Caco-2 (cell line): Measurements from ENCODE around the gene NUDCD3. TPM values are rescaled to one million over a fixed set of nuclear protein-coding genes. Genes with fewer than 3 reads are reported as not detected.

ENCODE experiments used
- BruUV-seq: library from RNA; stranded (reverse); fragments of 400-500 nt; replicated peaks from 2 replicates; lab custom pipeline; 2021; lab: Mats Ljungman, UMichigan
- CTCF ChIA-PET: fragments of 300-600 bp; sonication (Branson Sonifier 250); formaldehyde crosslinking; loops from one replicate; lab custom pipeline; 2022; ENCODE audit warnings: antibody characterized with exemption; lab: Charles Lee
- POLR2A ChIA-PET: fragments of 300-600 bp; sonication (Branson Sonifier 250); formaldehyde crosslinking; loops from one replicate; lab custom pipeline; 2022; ENCODE audit warnings: antibody characterized with exemption; lab: Charles Lee
- DNase-seq, 2 experiments: peaks; one replicate each; pipeline versions ENCODE4 v3.0.0 to v3.0.0-alpha.2; 2020 to 2022
- H3K27me3 ChIP-seq: replicated peaks from 2 replicates; pipeline ENCODE4 v1.6.0; 2011; ENCODE audit warnings: low read length; ENCODE audit not compliant: control insufficient read depth, insufficient read depth
- H3K36me3 ChIP-seq: 2 replicates; pipeline ENCODE4 v1.5.1; 2011; ENCODE audit warnings: low read length; ENCODE audit not compliant: control insufficient read depth, insufficient read depth
- H3K4me1 ChIP-seq: fragments of 250-450 bp; sonication (Bioruptor Pico); 2 replicates; pipeline ENCODE4 v1.5.1; 2020; ENCODE audit warnings: mild to moderate bottlenecking
- H3K4me3 ChIP-seq: 2 replicates; pipeline ENCODE4 v1.5.1; 2011; ENCODE audit warnings: low read depth, mild to moderate bottlenecking, control low read depth, low read length
- H3K9me3 ChIP-seq: fragments of 250-450 bp; sonication (Bioruptor Pico); 2 replicates; pipeline ENCODE4 v1.5.1; 2020; ENCODE audit warnings: mild to moderate bottlenecking, moderate library complexity
- H3K27ac Mint-ChIP-seq: one replicate; pipeline ENCODE4 v1.8.0; 2022; ENCODE audit warnings: mixed read lengths; ENCODE audit not compliant: unreplicated experiment
- H3K27me3 Mint-ChIP-seq: one replicate; pipeline ENCODE4 v1.8.0; 2022; ENCODE audit warnings: mixed read lengths; ENCODE audit not compliant: insufficient read depth, unreplicated experiment
- H3K36me3 Mint-ChIP-seq: one replicate; pipeline ENCODE4 v1.8.0; 2022; ENCODE audit warnings: mild to moderate bottlenecking, mixed read lengths; ENCODE audit not compliant: insufficient read depth, unreplicated experiment
- H3K4me1 Mint-ChIP-seq: one replicate; pipeline ENCODE4 v1.8.0; 2022; ENCODE audit warnings: low read depth, mixed read lengths; ENCODE audit not compliant: unreplicated experiment
- H3K4me3 Mint-ChIP-seq: one replicate; pipeline ENCODE4 v1.8.0; 2022; ENCODE audit warnings: mild to moderate bottlenecking, moderate library complexity, mixed read lengths; ENCODE audit not compliant: unreplicated experiment
- H3K9me3 Mint-ChIP-seq: one replicate; pipeline ENCODE4 v1.8.0; 2022; ENCODE audit warnings: mixed read lengths; ENCODE audit not compliant: unreplicated experiment
- intact Hi-C: fragments of 100-400 bp; cut with micrococcal nuclease; formaldehyde crosslinking; loops from one replicate; pipeline ENCODE4 v1.10.0; 2022; ENCODE audit not compliant: unreplicated experiment
- total RNA-seq: library from RNA; stranded (reverse); gene quantifications from 2 replicates; pipeline ENCODE4 v1.2.3, GENCODE V29; 2022
- TF ChIP-seq, protein P1 (sequence below), 2 experiments: fragments of 200-600 bp in 1 of 2; IDR thresholded peaks; 1 replicate in 1 of 2; 2 replicates in 1 of 2; pipeline versions ENCODE4 v1.5.1 to v1.8.0; 2011 to 2022; ENCODE audit warnings: antibody characterized with exemption in 1 of 2, control low read depth in 1 of 2, inconsistent platforms in 1 of 2, low read depth in 1 of 2, low read length in 1 of 2, mild to moderate bottlenecking in 1 of 2, moderate library complexity in 1 of 2; ENCODE audit not compliant: insufficient read depth in 1 of 2, severe bottlenecking in 1 of 2, unreplicated experiment in 1 of 2

NUDCD3 gene
- total RNA-seq, 1 experiment from 2014 or later, result 116 TPM

- H3K9me3 Mint-ChIP-seq, result no peaks in the 10 kb centered on the region
- no peaks in the 10 kb centered on the region for H3K36me3 Mint-ChIP-seq
- TF ChIP-seq, protein P1, sequence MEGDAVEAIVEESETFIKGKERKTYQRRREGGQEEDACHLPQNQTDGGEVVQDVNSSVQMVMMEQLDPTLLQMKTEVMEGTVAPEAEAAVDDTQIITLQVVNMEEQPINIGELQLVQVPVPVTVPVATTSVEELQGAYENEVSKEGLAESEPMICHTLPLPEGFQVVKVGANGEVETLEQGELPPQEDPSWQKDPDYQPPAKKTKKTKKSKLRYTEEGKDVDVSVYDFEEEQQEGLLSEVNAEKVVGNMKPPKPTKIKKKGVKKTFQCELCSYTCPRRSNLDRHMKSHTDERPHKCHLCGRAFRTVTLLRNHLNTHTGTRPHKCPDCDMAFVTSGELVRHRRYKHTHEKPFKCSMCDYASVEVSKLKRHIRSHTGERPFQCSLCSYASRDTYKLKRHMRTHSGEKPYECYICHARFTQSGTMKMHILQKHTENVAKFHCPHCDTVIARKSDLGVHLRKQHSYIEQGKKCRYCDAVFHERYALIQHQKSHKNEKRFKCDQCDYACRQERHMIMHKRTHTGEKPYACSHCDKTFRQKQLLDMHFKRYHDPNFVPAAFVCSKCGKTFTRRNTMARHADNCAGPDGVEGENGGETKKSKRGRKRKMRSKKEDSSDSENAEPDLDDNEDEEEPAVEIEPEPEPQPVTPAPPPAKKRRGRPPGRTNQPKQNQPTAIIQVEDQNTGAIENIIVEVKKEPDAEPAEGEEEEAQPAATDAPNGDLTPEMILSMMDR (IDR thresholded peaks at IDR 0.05; ENCODE audit: insufficient read depth in 1 of 2, low read depth in 1 of 2, low read length in 1 of 2, severe bottlenecking in 1 of 2, unreplicated experiment in 1 of 2), result no peak
- Histone ChIP-seq H3K4me3 (no peak overlapping the region), H3K27me3 (no peaks in the 10 kb centered on the region), H3K9me3 (no peaks in the 10 kb centered on the region), H3K36me3 (no peaks in the 10 kb centered on the region), H3K4me1 (no peaks in the 10 kb centered on the region)
- H3K27ac Mint-ChIP-seq, result no peak overlapping the region
- no peak for DNase-seq
- ChIA-PET POLR2A (no interaction called here), CTCF (no interaction called here)
- no peaks in the 10 kb centered on the region for H3K4me1 Mint-ChIP-seq
- no peaks in the 10 kb centered on the region for H3K27me3 Mint-ChIP-seq
- no TSS peak for BruUV-seq
- H3K4me3 Mint-ChIP-seq, result no peak overlapping the region
- intact Hi-C loops, result no loop called here
Observed at GRCh38 chr7:44498230-44498954, 7.9 kb upstream of the NUDCD3 start.

GRCh38 chr7:44497155-44498027 is 6.9 kb upstream of the NUDCD3 start:
- Mint-ChIP-seq H3K4me1 (no peaks in the 10 kb centered on the region), H3K4me3 (no peak overlapping the region), H3K27ac (no peak overlapping the region), H3K36me3 (no peaks in the 10 kb centered on the region), H3K27me3 (no peaks in the 10 kb centered on the region), H3K9me3 (no peaks in the 10 kb centered on the region)
- Histone ChIP-seq H3K4me1 (no peaks in the 10 kb centered on the region), H3K36me3 (no peaks in the 10 kb centered on the region), H3K27me3 (no peaks in the 10 kb centered on the region), H3K4me3 (no peak overlapping the region), H3K9me3 (no peaks in the 10 kb centered on the region)
- POLR2A ChIA-PET, result no interaction called here
- no TSS peak for BruUV-seq
- CTCF ChIA-PET, result no interaction called here
- TF ChIP-seq, protein P1 (IDR thresholded peaks at IDR 0.05; ENCODE audit: insufficient read depth in 1 of 2, low read depth in 1 of 2, low read length in 1 of 2, severe bottlenecking in 1 of 2, unreplicated experiment in 1 of 2), result no peak
- no peak for DNase-seq
- intact Hi-C loops, result no loop called here

DNA sequence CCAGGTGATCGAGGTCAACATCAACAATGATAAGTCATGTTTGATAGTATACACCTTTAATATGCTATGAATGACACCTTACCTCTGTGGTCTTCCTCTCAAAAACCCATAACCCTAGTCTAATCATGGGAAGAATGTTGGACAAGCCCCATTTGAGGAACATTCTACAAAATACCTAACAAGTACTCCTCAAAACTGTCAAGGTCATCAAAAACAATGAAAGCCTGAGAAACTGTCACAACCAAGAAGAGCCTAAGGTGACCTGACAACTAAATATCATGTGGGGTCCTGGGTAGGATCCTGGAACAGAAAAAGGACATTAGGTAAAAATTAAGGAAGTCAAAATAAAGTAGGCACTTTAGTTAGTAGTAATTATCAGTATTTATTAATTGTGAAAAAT is 5.9 kb upstream of the NUDCD3 start:
- no peak for DNase-seq
- BruUV-seq, result no TSS peak
- TF ChIP-seq, protein P1 (IDR thresholded peaks at IDR 0.05; ENCODE audit: insufficient read depth in 1 of 2, low read depth in 1 of 2, low read length in 1 of 2, severe bottlenecking in 1 of 2, unreplicated experiment in 1 of 2), result no peak
- H3K4me3 ChIP-seq, result no peak overlapping the region
- CTCF ChIA-PET, result no interaction called here
- intact Hi-C loops, result no loop called here
- Mint-ChIP-seq H3K9me3 (no peaks in the 10 kb centered on the region), H3K4me3 (no peak overlapping the region), H3K4me1 (no peaks in the 10 kb centered on the region), H3K27ac (no peak overlapping the region), H3K27me3 (no peaks in the 10 kb centered on the region), H3K36me3 (no peaks in the 10 kb centered on the region)
- no peaks in the 10 kb centered on the region for H3K36me3 ChIP-seq
- no peaks in the 10 kb centered on the region for H3K9me3 ChIP-seq
- POLR2A ChIA-PET, result no interaction called here
- no peaks in the 10 kb centered on the region for H3K4me1 ChIP-seq
- H3K27me3 ChIP-seq, result no peaks in the 10 kb centered on the region
